Transverse colon (tissue), 4 donors: ENCODE data around the gene HIF1A.

ENCODE experiments used
- EP300 ChIP-seq: sonication (generic); formaldehyde crosslinking; IDR thresholded peaks from one replicate; pipeline ENCODE4 v1.6.1; 2017; ENCODE audit warnings: antibody characterized with exemption, low read depth
- POLR2A ChIP-seq: fragments of 450-650 bp; IDR thresholded peaks from one replicate; pipeline ENCODE4 v1.6.1; 2016; ENCODE audit warnings: antibody characterized with exemption, mild to moderate bottlenecking, moderate library complexity
- POLR2AphosphoS5 ChIP-seq, 3 donors: sonication (generic); formaldehyde crosslinking; IDR thresholded peaks; one replicate each; pipeline ENCODE4 v1.6.1; 2016; ENCODE audit warnings: antibody characterized with exemption in 3 of 3
- TF ChIP-seq, protein P1 (sequence below), 5 experiments: fragments of 200-600 bp in 3 of 5; fragments of 450-650 bp in 2 of 5; sonication (generic) in 3 of 5; IDR thresholded peaks; 1 replicate in 2 of 5; 2 replicates in 3 of 5; pipeline ENCODE4 v1.5.1; 2016 to 2017; ENCODE audit warnings: antibody characterized with exemption in 5 of 5, inconsistent platforms in 3 of 5, mild to moderate bottlenecking in 2 of 5, moderate library complexity in 1 of 5

DNA sequence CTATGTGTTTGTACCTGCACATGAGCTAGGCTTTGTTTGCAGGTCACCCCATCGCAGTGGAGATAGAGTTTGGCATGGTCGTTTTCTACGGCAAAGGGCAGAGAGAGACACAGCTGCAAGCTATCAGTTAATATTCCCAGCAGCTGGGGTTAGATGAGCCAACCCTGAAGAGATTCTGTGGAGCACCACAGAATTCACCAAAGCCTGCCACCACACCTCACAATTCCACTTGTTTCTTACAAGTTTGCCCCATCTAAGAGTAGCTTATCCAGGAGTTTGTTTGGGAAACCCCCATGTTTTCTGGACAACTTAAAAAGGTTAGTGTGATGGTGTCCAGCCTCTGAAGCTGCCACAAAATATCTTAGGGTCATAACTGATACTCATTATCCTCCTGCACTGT, 20.0 kb upstream of the HIF1A start:
- TF ChIP-seq POLR2A (no peak), POLR2AphosphoS5 (IDR thresholded peaks at IDR 0.05) (no peak), EP300 (no peak)
- TF ChIP-seq, protein P1, sequence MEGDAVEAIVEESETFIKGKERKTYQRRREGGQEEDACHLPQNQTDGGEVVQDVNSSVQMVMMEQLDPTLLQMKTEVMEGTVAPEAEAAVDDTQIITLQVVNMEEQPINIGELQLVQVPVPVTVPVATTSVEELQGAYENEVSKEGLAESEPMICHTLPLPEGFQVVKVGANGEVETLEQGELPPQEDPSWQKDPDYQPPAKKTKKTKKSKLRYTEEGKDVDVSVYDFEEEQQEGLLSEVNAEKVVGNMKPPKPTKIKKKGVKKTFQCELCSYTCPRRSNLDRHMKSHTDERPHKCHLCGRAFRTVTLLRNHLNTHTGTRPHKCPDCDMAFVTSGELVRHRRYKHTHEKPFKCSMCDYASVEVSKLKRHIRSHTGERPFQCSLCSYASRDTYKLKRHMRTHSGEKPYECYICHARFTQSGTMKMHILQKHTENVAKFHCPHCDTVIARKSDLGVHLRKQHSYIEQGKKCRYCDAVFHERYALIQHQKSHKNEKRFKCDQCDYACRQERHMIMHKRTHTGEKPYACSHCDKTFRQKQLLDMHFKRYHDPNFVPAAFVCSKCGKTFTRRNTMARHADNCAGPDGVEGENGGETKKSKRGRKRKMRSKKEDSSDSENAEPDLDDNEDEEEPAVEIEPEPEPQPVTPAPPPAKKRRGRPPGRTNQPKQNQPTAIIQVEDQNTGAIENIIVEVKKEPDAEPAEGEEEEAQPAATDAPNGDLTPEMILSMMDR (IDR thresholded peaks at IDR 0.05) = no peak
